HG03175 (cell line): Measurements from ENCODE around the gene FADS6.

Experiments used
- ATAC-seq: cut with Tn5 transposase; IDR thresholded peaks from one replicate; pipeline ENCODE4 v1.9.1; 2021; ENCODE audit warnings: mild to moderate bottlenecking, moderate library complexity; ENCODE audit not compliant: unreplicated experiment

FADS6 gene, protein sequence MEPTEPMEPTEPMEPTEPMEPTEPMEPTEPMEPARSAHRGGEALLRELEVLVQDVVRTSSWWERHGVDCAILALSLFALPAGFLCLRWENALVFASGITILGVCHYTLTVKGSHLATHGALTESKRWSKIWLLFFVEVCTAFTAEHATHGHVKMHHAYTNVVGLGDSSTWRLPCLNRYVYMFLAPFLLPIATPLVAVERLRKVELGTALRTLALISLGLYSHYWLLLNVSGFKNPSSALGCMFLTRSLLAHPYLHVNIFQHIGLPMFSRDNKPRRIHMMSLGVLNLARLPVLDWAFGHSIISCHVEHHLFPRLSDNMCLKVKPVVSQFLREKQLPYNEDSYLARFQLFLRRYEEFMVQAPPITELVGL

DNA sequence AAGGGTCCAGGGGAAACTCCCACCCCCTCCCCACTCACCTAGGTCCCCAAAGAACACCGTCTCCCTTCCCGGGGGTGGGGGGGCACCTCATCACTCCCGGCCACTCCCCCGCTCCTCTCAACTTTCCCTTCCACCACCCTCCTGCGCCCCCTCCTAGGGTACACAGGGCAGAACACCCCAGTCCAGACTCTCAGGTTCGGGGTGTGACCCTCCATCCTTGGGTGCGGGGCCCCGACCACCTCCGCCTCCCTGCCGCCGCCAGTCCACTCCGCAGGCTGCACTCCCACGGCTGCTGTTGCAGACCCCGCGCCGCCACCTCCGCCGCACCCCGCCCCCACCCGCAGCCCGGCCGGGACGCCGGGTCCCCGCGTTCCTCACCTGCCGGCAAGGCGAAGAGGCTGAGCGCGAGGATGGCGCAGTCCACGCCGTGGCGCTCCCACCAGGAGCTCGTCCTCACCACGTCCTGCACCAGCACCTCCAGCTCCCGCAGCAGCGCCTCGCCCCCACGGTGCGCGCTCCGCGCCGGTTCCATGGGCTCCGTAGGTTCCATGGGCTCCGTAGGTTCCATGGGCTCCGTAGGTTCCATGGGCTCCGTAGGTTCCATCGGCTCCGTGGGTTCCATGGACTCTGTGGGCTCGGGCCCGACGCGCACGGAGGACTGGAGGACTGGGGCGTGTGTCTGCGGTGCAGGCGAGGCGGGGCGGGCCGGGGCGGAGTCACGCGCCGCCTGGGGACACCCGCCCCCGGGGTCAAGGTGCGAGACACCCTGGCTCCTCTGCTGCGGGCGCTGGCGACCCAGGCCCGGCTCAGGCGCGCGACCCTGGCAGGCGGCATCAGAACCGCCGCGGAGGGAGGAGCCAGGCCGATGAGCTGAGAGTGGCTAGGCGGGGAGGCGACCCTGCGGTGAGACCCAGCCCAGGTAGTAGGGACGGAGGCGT lies at the start of gene FADS6:
Gene FADS6, minus strand, starts transcription at position 660 of the 938 bp plus-strand sequence. Its CDS starts 38 bp downstream, at position 622.
- ATAC-seq: no peak

DNA sequence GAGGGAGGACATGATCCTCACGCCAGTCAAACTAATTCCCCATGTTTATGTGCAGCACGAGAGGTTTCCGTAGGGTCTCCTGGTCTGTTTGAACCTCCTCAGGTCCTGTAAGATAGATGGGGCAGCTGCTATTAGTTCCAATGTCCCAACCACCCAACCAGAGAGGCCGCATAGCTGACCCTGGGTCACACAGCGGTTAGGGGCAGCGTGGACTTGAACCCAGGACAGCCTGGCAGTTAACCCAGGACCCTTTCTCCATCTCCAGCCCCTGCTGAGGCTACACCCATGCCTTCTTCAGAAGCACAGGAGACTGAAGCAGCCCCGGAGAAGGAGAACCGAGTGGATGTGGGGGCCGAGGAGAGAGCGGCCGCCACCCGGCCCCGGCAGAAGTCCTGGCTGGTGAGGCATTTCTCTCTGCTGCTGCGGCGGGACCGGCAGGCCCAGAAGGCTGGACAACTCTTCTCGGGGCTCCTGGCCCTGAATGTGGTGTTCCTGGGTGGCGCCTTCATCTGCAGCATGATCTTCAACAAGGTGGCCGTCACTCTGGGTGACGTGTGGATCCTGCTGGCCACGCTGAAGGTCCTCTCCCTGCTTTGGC lies 47.8 kb upstream of the FADS6 start:
- ATAC-seq: no peak

DNA sequence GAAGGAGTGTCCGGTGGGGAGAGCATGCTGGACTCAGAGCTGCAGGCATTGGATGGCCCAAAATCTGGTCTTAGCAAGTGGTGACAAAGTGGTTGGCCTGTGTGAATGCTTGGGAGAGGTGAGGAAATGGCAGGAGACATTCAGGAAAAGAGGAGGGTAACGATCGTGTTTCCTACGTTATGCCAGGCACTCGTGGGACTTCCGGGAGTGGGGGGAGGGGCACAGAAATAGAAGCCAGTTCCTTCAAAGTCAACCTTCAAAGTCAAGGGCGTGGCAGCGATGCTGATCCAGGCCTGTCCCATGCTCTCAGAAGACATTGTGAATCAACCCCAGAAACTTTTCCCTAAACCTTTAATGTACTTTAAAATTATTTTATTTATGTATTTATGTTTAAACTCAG lies 46.1 kb upstream of the FADS6 start:
- ATAC-seq: no peak

DNA sequence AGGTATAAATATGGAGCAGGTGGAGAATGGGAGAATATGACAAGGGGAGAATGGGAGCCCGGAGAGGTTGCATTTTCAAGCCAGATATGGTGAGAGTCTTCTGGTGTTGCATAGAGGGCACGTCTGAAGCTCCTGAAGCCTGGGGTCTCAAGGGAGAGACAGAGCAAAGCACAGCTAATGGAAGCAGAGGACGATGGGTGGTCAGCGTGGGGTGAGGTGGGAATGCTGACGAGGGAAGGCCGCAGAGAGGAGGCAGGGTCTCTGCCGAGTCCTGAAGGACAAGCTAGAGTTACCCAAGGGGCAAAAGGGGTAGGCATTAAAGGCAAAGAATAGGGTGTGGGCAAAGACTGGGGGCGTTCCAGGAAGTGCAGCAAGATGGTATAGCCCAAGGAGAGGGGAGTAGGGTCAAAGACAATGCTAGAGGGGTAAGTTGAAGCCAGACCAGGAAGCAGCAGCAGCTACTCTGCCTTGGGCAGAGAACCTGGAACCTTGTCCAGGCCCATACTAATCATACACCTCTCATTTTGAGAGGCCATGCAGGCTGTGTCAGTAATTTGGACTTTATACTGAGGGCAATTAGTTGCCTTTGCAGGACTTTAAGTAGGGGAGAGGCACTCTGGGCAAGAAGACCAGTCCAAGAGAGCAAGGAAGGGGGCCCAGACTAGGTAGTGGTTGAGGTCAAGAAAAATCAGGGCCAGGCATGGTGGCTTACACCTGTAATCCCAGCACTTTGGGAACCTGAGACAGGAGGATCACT lies 44.9 kb upstream of the FADS6 start:
- no peak for ATAC-seq

DNA sequence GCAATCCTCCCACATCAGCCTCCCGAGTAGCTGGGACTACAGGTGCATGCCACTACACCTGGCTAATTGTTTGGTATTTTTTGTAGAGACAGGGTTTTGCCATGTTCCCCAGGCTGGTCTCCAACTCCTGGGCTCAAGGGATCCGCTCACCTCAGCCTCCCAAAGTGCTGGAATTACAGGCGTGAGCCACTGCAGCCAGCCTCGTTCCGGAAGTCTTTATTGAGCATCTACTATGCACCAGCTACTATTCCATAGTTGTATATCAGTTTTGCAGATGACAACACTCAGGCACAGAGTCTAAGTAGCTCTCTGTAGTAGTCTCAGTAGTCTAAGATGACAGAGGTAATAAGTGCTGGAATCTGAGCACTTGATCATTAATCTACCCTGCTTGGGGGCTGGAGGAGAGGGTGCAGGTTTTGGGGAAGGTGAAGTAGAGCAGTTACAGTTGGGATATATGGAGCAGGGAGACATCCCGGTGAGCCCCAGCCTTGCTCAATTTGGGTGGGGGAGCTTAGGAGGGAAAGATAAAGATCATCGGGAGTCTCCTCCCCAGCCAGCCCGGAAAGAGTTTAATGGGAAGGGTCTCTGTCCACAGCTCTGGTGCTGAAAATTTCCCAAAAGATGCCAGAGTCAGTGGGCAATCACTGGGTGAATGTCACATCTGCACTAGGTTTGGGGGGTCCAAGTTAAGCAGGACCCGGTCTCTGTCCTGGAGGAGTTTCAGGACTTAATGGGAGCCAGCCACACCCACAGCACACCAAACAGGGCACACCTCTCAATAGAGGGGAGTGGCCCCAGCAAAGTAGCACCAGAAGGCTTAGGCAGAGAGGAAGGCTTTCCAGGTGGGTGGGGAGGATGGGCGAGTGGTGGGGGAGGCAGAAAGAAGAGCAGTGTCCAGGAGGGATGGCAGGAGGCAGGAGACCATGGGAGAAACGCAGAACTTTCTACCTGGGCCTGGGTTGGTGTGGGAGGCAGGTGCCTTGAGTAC lies 43.9 kb upstream of the FADS6 start:
- ATAC-seq: no peak

DNA sequence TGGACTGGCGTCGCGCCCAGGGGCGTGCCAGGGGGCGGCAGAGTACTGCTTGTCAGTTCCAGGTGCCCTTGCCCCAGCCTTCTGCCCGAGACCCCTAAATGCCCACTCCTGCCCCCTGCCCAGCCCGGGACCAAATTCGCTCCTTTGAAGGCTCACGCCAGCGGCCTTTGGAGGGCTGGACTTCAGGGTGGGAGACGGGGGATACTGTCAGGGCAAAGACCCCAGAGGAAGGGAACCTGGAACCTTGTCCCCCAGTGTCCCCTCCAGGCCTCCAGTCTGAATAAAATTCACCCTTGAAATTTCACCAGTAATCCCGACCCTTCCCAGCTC lies 43.0 kb upstream of the FADS6 start:
- no peak for ATAC-seq

DNA sequence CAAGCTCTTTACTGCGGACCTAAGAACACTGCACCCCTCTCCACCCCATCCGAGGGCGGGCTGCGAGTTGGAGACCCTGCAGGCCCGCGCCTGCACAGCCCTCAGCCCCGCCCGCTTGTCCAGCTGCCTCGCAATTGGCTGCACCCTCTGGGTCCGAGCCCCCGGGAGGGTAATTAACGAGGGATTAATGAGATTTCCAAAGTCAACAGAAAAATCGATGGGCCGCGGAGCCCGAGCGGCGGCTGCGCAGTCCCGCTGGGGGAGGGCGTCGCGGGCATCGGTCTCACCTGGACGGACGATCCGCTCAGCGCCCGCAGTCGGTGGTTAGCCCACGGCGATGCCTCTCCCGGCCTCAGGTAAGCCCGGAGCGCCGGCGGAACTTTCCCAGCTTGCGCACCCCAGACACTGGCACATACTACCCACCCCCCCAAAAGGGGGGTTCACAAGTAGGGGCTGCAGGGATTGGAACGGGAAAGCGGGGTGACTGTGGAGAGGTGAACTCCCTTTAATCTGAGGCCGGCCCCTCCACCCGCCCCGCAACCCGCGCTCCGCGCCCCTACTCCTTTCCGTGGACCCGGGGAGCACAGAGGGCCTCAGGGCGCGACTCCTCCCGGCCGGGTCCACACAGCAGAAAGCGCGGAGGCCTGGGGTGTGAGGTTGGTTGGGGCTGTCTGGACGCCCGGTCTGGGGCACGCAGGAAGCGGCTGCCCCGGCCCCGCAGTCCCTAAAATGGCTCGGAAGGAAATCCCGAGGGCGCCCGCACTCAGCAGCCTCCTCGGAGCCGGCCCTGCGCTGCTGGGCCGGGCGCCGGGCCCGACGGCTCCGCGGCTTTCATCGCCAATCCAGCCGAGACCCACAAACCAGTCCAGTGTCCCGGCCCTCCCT lies 42.4 kb upstream of the FADS6 start, which contains the start of gene OTOP3:
Gene OTOP3, plus strand, starts transcription at position 314 of the 885 bp plus-strand sequence. Its CDS starts 24 bp downstream, at position 338.
- ATAC-seq: no peak

DNA sequence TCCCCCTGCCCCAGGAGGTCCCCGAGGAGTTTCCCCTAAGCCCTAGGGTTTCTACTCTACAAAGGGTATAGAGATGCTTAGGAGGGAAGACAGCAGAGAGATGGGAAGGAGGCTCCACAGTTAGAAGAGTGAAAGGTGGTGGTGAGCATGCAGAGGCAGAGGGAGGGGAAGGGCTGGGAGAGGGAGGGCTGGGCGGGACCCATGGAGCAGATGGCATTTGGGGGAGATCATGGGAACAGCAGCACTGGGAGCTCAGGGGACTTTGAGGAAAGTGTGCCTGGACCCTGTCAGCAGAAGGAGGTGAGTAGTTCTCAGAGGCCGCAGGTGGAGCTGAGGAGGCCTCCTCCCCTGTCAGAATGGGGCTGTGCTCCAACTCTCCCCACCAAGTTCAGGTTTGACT lies 41.6 kb upstream of the FADS6 start:
- ATAC-seq: no peak

DNA sequence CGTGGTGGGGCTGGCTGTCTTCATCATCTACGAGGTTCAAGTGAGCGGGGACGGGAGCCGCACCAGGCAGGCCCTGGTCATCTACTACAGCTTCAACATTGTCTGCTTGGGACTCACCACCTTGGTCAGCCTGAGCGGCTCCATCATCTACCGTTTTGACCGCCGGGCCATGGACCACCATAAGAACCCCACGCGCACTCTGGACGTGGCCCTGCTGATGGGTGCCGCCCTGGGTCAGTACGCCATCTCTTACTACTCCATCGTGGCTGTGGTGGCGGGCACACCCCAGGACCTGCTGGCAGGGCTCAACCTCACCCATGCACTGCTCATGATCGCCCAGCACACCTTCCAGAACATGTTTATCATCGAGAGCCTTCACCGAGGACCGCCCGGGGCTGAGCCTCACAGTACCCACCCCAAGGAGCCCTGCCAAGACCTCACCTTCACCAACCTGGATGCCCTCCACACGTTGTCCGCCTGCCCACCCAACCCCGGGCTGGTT lies 37.2 kb upstream of the FADS6 start:
- no peak for ATAC-seq

DNA sequence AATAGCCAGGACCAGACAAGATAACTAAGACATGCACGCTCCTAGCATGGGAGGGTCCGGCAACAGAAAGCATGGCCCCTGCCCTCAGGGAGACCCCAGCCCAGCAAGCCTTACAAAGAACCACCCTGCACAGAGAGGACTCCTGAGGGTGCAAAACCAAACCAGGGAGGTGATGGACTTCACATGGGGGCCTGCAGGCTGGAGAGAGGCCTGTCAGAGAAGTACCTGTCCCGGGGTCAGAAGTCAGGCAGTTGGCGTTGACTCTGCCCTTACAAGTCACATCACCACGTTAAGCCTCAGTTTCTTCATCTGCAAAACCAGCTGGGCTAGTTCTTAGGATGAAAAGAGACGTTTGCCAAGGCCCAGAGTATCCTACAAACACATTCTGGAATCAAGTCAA lies 35.4 kb upstream of the FADS6 start:
- no peak for ATAC-seq

DNA sequence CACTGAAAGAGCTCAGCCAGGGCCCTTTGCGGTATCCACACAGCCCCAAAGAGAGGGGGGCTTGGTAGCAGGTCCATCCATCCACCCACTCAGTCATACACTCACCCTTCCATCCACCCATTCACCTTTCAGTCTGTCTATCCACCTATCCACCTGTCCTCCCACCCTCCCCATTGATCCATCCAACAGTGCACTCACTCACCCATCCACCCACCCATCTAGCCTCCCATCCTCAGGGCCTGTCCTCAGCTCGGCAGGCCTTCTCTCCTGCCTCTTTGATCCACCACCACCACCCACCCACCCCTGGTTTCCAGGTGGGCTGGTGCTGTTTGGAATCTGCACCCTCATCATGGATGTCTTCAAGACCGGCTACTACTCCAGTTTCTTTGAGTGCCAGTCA lies 31.8 kb upstream of the FADS6 start:
- no peak for ATAC-seq

DNA sequence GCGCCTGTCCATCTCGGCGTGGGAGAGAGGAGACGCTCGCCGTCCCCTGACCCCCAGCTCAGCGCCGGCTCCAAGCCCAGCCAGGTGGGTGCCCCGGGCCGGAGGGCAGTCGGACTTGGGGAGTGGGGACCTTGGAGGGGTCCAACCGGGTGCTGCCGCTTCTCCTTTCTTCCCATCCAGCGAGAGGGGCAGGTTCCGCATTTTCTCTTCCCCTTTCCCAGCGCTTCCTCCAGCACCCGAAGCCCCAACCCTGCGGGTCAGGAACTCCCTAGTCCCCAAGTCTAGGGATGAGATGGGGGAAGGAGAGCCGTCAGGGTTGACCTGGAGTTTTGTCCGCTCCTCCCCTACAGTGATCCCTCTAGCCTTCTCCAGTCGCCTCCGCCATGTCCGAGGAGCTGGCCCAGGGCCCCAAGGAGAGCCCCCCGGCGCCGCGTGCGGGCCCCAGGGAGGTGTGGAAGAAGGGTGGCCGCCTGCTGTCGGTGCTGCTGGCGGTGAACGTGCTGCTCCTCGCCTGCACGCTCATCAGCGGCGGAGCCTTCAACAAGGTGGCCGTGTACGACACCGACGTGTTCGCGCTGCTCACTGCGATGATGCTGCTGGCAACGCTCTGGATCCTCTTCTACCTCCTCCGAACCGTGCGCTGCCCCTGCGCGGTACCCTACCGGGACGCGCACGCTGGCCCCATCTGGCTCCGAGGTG lies 31.0 kb upstream of the FADS6 start, which contains the start of gene OTOP2:
Gene OTOP2, plus strand, starts transcription at position 24 of the 699 bp plus-strand sequence. Its CDS starts 360 bp downstream, at position 384.
- no peak for ATAC-seq

DNA sequence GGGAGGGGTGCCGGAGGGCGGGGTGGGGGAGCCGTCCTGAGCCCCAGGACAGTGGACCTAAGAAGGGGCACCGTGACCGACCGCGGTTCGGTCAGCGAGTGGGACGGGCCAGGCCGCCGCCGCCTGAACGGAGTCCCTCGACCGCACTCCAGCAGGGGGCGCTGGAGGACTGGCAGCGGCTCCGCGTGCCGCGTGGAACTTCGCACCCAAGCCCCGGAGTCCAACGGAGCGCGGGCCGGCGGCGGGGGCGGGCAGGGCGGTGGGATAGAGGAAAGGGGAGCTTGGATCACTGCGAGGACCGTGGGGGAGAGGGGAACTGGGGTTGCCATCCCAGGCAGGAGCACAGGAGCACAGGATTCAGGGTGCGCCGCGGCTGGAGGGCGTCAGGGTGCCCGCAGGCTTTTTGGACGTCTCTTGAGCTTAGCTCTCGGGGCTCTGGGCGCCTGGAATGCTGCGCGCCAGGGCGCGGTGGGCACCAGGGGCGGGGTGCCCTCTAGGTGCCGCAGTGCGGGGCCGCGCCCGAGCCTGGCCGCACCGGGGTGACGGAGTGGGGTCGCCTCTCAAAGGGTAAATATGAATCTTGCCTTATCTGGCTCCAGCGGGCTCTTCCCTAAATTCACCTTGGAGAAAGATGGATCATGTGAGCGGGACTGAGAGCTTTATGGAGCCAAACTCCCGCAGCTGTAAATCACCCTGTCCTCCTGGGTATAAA lies 30.3 kb upstream of the FADS6 start:
- no peak for ATAC-seq

DNA sequence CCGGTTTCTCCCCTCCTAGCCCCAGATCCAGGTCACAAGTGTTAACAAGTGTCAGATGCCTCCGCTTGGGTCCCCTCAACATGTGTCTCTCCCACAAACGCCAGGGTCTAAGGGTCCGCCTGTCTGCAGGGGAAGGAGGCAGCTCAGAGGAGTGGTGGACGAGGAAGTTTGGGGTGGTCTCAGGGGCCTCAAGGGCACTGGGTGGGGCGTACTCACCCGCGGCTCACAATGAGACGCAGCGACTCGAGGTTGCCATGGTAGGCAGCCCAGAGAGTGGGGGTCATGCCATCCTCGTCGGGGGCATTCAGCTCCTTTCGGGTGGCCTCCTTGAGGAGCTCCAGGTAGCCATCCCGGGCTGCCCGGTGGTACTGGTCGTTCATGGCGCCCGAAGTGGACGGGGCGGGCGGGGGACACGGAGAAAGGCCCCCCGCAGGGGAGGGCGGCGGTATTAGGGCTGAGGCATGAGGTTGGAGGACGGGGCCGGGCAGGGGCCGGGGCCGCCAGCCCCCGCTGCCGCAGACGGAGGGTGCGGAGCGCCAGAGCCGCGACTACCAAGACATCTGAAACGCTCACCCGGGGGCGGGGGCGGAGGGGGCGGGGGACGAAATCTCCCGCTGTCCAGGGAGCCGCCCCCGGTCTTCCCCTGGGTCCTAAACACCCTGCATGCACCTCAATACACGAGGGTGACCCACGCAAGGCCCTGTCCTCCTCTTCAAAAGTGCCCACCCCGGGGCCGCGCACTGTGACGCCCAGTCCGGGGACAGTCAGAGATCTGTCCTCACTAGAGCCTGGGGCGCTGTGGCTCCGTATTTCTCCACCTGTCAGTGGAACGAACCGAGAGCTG lies 29.5 kb upstream of the FADS6 start, which contains the start of gene USH1G:
Gene USH1G, minus strand, starts transcription at position 562 of the 844 bp plus-strand sequence. Its CDS starts 182 bp downstream, at position 380.
- no peak for ATAC-seq

DNA sequence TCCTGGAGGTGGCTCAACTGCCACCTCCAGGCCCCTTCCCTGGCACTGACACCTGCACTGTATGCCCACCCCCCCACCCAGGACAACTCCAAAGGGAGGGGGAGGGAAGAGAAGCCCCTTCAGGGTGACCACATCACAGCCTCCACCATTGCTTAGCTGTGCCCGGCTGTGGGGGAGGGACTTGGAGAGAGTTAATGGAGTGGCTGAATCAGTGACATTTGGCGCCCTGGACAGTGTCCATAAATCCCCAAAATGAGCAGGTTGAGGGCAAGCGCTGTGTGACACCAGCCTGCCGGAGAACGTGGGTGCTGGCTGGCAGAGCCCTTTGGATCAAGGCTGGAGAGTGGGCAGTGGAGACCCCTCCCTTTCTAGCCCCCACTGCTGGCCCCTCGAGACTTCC lies 28.7 kb upstream of the FADS6 start:
- no peak for ATAC-seq

DNA sequence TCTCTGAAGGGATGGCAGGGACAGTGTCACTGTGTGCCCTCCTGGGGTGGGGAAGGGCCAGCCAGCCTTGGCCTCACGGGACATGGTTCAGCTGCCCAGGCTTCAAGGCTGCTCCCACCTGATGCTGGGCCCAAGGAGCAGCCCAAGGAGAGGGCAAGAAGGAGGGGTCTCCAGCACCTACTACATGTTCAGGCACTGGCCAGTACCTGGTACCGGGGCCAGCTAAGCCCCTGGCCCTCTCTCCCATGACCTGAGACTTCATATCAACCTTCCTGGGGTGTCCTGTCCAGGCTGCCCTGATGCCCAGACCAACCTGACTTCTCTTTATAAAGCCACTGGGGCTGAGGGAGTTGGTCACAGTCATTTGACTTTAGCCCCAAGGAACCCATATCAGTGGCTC lies 28.3 kb upstream of the FADS6 start:
- ATAC-seq: no peak
